ENCODE data around the gene ARAP1. TPM values are rescaled to one million over a fixed set of nuclear protein-coding genes. Genes with fewer than 3 reads are reported as not detected.

Gene ARAP1
- total RNA-seq, result 56.5 and 93.6 TPM in 2 replicates

GRCh38 chr11:72752088-72752914 lies at the start of gene ARAP1:
Gene ARAP1 (minus strand): TSS chr11:72752408. CDS start chr11:72727128, 25,280 bp downstream.

GRCh38 chr11:72793425-72794367 lies 41.5 kb upstream of the ARAP1 start, which contains the start of gene STARD10:
Gene STARD10 (minus strand): TSS chr11:72794047. CDS start chr11:72781181, 12,866 bp downstream.

DNA sequence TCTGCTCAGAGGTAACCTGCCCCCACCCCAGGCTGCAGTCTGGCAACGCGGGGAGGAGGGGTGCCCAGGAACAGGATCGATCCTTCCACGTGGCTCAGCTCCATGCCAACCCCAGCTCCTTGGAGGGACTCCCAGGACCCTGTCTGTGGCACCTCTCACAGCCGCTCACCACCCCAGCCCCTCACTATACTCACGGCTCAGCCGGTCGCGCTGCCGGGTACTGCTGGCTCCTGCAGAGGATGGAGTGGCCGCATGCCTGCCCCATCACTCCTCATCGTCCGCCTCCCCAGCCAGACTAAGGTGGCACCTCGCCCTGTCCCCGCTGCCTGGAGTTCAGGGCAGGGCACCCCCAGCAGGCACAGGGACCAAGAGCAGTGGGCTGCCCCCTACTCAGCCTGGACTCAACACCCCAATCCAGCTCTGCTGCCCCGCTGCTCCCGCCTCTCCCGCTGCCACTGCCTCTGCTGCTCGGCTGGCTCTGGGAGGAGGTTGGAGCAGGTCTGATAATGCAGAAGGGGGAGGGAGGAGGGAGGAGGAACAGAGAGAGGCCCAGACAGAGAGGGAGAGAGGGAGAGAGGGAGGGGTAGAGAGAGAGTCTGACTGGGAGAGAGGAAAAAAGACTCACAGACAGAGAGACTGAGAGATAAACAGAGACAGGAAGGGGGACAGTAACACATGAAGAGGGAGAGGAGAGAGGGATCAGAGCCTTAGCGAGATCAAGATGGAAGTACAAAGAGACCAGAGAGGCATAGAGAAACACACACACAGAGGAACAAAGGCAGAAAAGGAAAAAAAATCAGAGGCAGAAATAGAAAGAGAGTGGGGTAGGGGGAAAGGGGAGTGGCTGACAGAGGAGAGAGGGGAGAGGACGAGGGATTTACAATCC lies 78.0 kb downstream of the ARAP1 start, which contains the start of gene PDE2A:
TSS of gene PDE2A (minus strand) at position 480 of the 886 bp plus-strand sequence. CDS start at position 265, 215 bp downstream.

Other genes starting within 250 kb of the ARAP1 start
- 0.33 TPM in 1 of 2 replicates, not detected in the other for gene PDE2A, start 78.0 kb downstream of the ARAP1 start, total RNA-seq
- gene STARD10, start 41.6 kb upstream of the ARAP1 start, total RNA-seq, result 46.1 and 56.4 TPM in 2 replicates
- gene ATG16L2, start 62.0 kb upstream of the ARAP1 start, total RNA-seq, result 9.0 and 12.8 TPM in 2 replicates

Data from mesangial cell (primary cell).